Adrenal gland (tissue), 5 donors: ENCODE results near the gene PIRT.

Source experiments
- CTCF ChIP-seq, 6 experiments: fragments of 450-650 bp in 4 of 6; fragments of 200-600 bp in 2 of 6; sonication (generic) in 1 of 6; IDR thresholded peaks; 1 replicate in 5 of 6; 2 replicates in 1 of 6; pipeline versions ENCODE4 v1.5.1 to v1.8.0; 2016 to 2021; ENCODE audit warnings: antibody characterized with exemption in 6 of 6, mild to moderate bottlenecking in 2 of 6, moderate library complexity in 1 of 6
- POLR2A ChIP-seq, 2 donors: fragments of 450-650 bp; IDR thresholded peaks; one replicate each; pipeline ENCODE4 v1.6.1; 2017; ENCODE audit warnings: antibody characterized with exemption in 2 of 2, mild to moderate bottlenecking in 2 of 2, moderate library complexity in 1 of 2
- donor health status: DM: no; HTN: no; CAD: no.

- TF ChIP-seq CTCF (IDR thresholded peaks at IDR 0.05) = no peak
- TF ChIP-seq POLR2A (IDR thresholded peaks at IDR 0.05) = no peak
These were observed 9.9 kb downstream of the PIRT start for GRCh38 chr17:10827898-10828552.
